Measurements from ENCODE around the gene YIPF1. TPM values are rescaled to one million over a fixed set of nuclear protein-coding genes. Genes with fewer than 3 reads are reported as not detected.

YIPF1 gene
- polyA plus RNA-seq, 3 donors = 24.4 to 51.9 (median 42.1) TPM

- peak overlapping the region; percentile 84 for H2AFZ ChIP-seq (ENCODE audit: insufficient read depth, low read depth, low read length, poor library complexity, severe bottlenecking)
- intact Hi-C loops (cut with micrococcal nuclease) = loop anchor here (2.0 to 5.0 kb wide), 4 partner anchors 54 to 214 kb away; partner anchors contain the start of genes TCEANC2 (in 2 of the 2), TMEM59 (in 2 of the 2), DIO1 (in 1 of the 2) and IFT25 (in 1 of the 2)
- no peaks in the 10 kb centered on the region for H4K20me1 ChIP-seq (ENCODE audit: insufficient read depth, low read length)
- Mint-ChIP-seq H3K27ac (peak overlapping the region in 6 of 7 donors; percentile 94 to 98 (median 96)), H3K27me3 (ENCODE audit: low read depth in 3 of 3) (peaks cover 1 to 4% (median 2%) of the 10 kb centered on the region in 3 donors), H3K36me3 (no peaks in the 10 kb centered on the region), H3K4me1 (peaks cover 22% of the 10 kb centered on the region), H3K9me3 (peaks cover 0 to 18% (median 14%) of the 10 kb centered on the region in 7 donors), H3K4me3 (peak overlapping the region; percentile 93 to 98)
- TF ChIP-seq, protein P1, sequence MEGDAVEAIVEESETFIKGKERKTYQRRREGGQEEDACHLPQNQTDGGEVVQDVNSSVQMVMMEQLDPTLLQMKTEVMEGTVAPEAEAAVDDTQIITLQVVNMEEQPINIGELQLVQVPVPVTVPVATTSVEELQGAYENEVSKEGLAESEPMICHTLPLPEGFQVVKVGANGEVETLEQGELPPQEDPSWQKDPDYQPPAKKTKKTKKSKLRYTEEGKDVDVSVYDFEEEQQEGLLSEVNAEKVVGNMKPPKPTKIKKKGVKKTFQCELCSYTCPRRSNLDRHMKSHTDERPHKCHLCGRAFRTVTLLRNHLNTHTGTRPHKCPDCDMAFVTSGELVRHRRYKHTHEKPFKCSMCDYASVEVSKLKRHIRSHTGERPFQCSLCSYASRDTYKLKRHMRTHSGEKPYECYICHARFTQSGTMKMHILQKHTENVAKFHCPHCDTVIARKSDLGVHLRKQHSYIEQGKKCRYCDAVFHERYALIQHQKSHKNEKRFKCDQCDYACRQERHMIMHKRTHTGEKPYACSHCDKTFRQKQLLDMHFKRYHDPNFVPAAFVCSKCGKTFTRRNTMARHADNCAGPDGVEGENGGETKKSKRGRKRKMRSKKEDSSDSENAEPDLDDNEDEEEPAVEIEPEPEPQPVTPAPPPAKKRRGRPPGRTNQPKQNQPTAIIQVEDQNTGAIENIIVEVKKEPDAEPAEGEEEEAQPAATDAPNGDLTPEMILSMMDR (IDR thresholded peaks at IDR 0.05) = no peak
- H3K9me3 ChIP-seq (replicated peaks in 1 of 2; ENCODE audit: control insufficient read depth in 1 of 2, insufficient read depth in 1 of 2, low read length in 2 of 2) = peaks cover 6 to 14% of the 10 kb centered on the region in 2 donors
- H3K9ac ChIP-seq (ENCODE audit: insufficient read depth, low read length, poor library complexity, severe bottlenecking) = peak overlapping the region; percentile 85
- H3K79me2 ChIP-seq (ENCODE audit: insufficient read depth, low read length) = peaks cover 44% of the 10 kb centered on the region
- H3K4me3 ChIP-seq (replicated peaks in 1 of 3; ENCODE audit: low read depth in 2 of 3, low read length in 3 of 3) = peak overlapping the region; percentile 83 to 93 (median 86)
- WGBS (ENCODE audit: insufficient coverage) = no CpG with 5 or more reads among the region's 2 CpGs
- no peaks in the 10 kb centered on the region for H3K27me3 ChIP-seq (ENCODE audit: control insufficient read depth in 2 of 2, insufficient read depth in 2 of 2, low read length in 2 of 2)
- H3K27ac ChIP-seq (ENCODE audit: low read depth in 1 of 2, low read length in 2 of 2) = peak overlapping the region; percentile 87 to 89
- peak overlapping the region; percentile 85 for H3K4me2 ChIP-seq (replicated peaks; ENCODE audit: extremely low read depth, low read length, poor library complexity, severe bottlenecking)
- no peaks in the 10 kb centered on the region for H3K36me3 ChIP-seq (replicated peaks in 1 of 2; ENCODE audit: control insufficient read depth in 1 of 2, insufficient read depth in 2 of 2, low read length in 2 of 2)
- peaks cover 8 to 16% of the 10 kb centered on the region in 2 donors for H3K4me1 ChIP-seq (ENCODE audit: control insufficient read depth in 1 of 2, insufficient read depth in 2 of 2, low read length in 2 of 2)
- no peak for DNase-seq
Measured at GRCh38 chr1:53838654-53838974, 51.0 kb downstream of the YIPF1 start.

- Histone ChIP-seq H2AFZ (ENCODE audit: insufficient read depth, low read depth, low read length, poor library complexity, severe bottlenecking) (peak within 1 kb of the TSS; percentile 84), H3K27me3 (ENCODE audit: control insufficient read depth in 2 of 2, insufficient read depth in 2 of 2, low read length in 2 of 2) (no peaks in the 10 kb centered on the region), H3K4me1 (ENCODE audit: control insufficient read depth in 1 of 2, insufficient read depth in 2 of 2, low read length in 2 of 2) (peaks cover 8 to 16% of the 10 kb centered on the region in 2 donors), H3K27ac (ENCODE audit: low read depth in 1 of 2, low read length in 2 of 2) (peak within 1 kb of the TSS; percentile 87 to 89), H3K9me3 (replicated peaks in 1 of 2; ENCODE audit: control insufficient read depth in 1 of 2, insufficient read depth in 1 of 2, low read length in 2 of 2) (peaks cover 6 to 14% of the 10 kb centered on the region in 2 donors), H4K20me1 (ENCODE audit: insufficient read depth, low read length) (no peaks in the 10 kb centered on the region), H3K4me3 (replicated peaks in 1 of 3; ENCODE audit: low read depth in 2 of 3, low read length in 3 of 3) (peak within 1 kb of the TSS; percentile 83 to 93 (median 86)), H3K9ac (ENCODE audit: insufficient read depth, low read length, poor library complexity, severe bottlenecking) (peak within 1 kb of the TSS; percentile 85), H3K4me2 (replicated peaks; ENCODE audit: extremely low read depth, low read length, poor library complexity, severe bottlenecking) (peak within 1 kb of the TSS; percentile 85), H3K79me2 (ENCODE audit: insufficient read depth, low read length) (peaks cover 50% of the 10 kb centered on the region), H3K36me3 (replicated peaks in 1 of 2; ENCODE audit: control insufficient read depth in 1 of 2, insufficient read depth in 2 of 2, low read length in 2 of 2) (no peaks in the 10 kb centered on the region)
- under 1% methylated on average over 53 of the region's 59 CpGs for WGBS (ENCODE audit: insufficient coverage)
- H3K4me1 Mint-ChIP-seq = peaks cover 22% of the 10 kb centered on the region
- TF ChIP-seq, protein P1 (IDR thresholded peaks at IDR 0.05) = peak; percentile 5
- peak within 1 kb of the TSS; percentile 93 to 98 for H3K4me3 Mint-ChIP-seq
- DNase-seq = peak; percentile 86 to 89 (median 88)
- peaks cover 0 to 18% (median 14%) of the 10 kb centered on the region in 7 donors for H3K9me3 Mint-ChIP-seq
- intact Hi-C loops (cut with micrococcal nuclease) = loop anchor here (2.0 to 5.0 kb wide), 4 partner anchors 54 to 215 kb away; partner anchors contain the start of genes TCEANC2 (in 2 of the 2), TMEM59 (in 2 of the 2), DIO1 (in 1 of the 2) and IFT25 (in 1 of the 2)
- H3K27ac Mint-ChIP-seq = peak within 1 kb of the TSS; percentile 94 to 99 (median 97)
- H3K27me3 Mint-ChIP-seq (ENCODE audit: low read depth in 3 of 3) = peaks cover 1 to 4% (median 2%) of the 10 kb centered on the region in 3 donors
- peaks cover 0 to 2% of the 10 kb centered on the region in 2 donors for H3K36me3 Mint-ChIP-seq
Measured at GRCh38 chr1:53837924-53838653, 51.5 kb downstream of the YIPF1 start, which contains the start of gene NDC1. Gene NDC1 (minus strand): TSS chr1:53838296. CDS start chr1:53838261, 35 bp downstream.
